ENCODE data around the gene ACAA1. TPM values are rescaled to one million over a fixed set of nuclear protein-coding genes. Genes with fewer than 3 reads are reported as not detected.

The ACAA1 gene
- total RNA-seq, 1 experiment from 2014 or later: 76.4 TPM

DNA sequence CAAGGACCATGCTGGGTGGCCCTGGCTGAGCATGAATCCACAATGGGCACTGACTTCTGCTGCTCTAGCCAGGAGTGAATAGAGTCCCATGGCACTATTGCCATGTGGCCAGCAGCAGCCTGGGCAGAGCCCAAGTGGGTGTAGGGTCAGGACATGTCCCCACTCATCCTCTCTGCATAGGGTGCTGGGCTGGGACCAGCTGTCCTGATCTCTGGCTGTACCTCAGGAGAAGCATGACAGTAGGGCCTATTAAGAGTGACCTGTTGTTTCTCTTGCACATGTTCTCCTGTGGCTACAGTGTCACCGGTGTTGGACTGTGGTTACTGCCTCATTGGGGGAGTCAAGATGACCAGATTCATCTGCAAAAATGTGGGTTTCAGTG is 51.0 kb downstream of the ACAA1 start:
- ATAC-seq: peak; percentile 25
- BruUV-seq (replicated peaks): no TSS peak
- TF ChIP-seq EZH2phosphoT487 (IDR thresholded peaks at IDR 0.05; ENCODE audit: borderline replicate concordance, low read length) (no peak), EZH2 (IDR thresholded peaks at IDR 0.05; ENCODE audit: low read length, unreplicated experiment) (no peak)
- TF ChIP-seq, protein P1, sequence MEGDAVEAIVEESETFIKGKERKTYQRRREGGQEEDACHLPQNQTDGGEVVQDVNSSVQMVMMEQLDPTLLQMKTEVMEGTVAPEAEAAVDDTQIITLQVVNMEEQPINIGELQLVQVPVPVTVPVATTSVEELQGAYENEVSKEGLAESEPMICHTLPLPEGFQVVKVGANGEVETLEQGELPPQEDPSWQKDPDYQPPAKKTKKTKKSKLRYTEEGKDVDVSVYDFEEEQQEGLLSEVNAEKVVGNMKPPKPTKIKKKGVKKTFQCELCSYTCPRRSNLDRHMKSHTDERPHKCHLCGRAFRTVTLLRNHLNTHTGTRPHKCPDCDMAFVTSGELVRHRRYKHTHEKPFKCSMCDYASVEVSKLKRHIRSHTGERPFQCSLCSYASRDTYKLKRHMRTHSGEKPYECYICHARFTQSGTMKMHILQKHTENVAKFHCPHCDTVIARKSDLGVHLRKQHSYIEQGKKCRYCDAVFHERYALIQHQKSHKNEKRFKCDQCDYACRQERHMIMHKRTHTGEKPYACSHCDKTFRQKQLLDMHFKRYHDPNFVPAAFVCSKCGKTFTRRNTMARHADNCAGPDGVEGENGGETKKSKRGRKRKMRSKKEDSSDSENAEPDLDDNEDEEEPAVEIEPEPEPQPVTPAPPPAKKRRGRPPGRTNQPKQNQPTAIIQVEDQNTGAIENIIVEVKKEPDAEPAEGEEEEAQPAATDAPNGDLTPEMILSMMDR (conservative IDR thresholded peaks at IDR 0.05; ENCODE audit: low read depth, low read length): no peak

DNA sequence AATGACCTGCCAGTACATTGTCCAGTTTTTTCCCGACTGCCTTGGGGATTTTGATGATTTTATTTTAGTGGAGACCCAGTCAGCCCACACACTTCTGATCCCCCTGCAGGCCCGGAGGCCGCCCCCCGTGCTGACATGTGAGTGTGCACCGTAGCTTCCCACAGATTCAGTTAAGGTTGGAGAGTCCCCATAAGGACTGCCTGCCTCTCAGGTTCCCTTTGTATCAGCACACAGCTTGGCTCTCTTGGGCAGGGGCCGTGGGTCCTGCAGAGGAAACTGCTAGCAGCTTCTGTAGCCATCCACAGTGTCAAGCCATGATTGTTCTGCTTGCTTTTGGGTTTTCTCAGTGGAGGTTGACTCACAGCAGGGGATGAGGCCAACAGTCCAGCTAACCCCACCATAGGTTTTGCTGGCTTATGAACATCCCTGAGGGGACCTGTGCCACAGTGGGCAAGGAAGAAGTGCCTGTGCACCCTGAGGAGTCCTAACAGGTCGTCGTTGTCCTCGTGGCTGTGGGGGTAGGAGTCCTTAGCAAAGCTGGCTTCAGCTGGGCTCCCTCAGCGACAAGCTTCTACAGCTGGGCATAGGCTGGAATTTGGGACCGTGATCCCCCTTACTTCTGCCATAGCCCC is 51.5 kb downstream of the ACAA1 start:
- H2AFZ ChIP-seq (ENCODE audit: low read length): no peak overlapping the region
- CTCF ChIA-PET: no interaction called here
- ATAC-seq: peak; percentile 26

More for the DNA sequence above, 51.0 kb downstream of the ACAA1 start:
- CTCF ChIA-PET: no interaction called here
- no peak for DNase-seq
- Histone ChIP-seq H3K79me2 (ENCODE audit: low read length) (no peaks in the 10 kb centered on the region), H3K4me1 (ENCODE audit: insufficient read depth, low read length) (no peaks in the 10 kb centered on the region), H3K9ac (ENCODE audit: low read length) (no peak overlapping the region), H4K20me1 (ENCODE audit: low read length) (no peaks in the 10 kb centered on the region), H3K9me2 (replicated peaks; ENCODE audit: low read length) (no peaks in the 10 kb centered on the region), H3K4me2 (ENCODE audit: low read length) (no peak overlapping the region), H3K27ac (ENCODE audit: low read length) (no peak overlapping the region), H3K27me3 (ENCODE audit: low read length) (no peaks in the 10 kb centered on the region), H3K36me3 (ENCODE audit: low read depth, low read length) (no peaks in the 10 kb centered on the region), H3K9me3 (ENCODE audit: low read length) (no peaks in the 10 kb centered on the region), H3F3A (ENCODE audit: low read length, unreplicated experiment) (peaks cover 8% of the 10 kb centered on the region), H3K4me3 (ENCODE audit: low read length) (no peak overlapping the region), H2AFZ (ENCODE audit: low read length) (no peak overlapping the region)
- POLR2A ChIA-PET (ENCODE audit: unreplicated experiment): no interaction called here
- intact Hi-C loops (cut with micrococcal nuclease): no loop called here

More for the DNA sequence above, 51.5 kb downstream of the ACAA1 start:
- POLR2A ChIA-PET (ENCODE audit: unreplicated experiment): no interaction called here
- Histone ChIP-seq H3K9ac (ENCODE audit: low read length) (no peak overlapping the region), H3K79me2 (ENCODE audit: low read length) (no peaks in the 10 kb centered on the region), H3K27me3 (ENCODE audit: low read length) (no peaks in the 10 kb centered on the region), H3K4me2 (ENCODE audit: low read length) (no peak overlapping the region), H3F3A (ENCODE audit: low read length, unreplicated experiment) (peaks cover 8% of the 10 kb centered on the region), H3K9me2 (replicated peaks; ENCODE audit: low read length) (no peaks in the 10 kb centered on the region), H4K20me1 (ENCODE audit: low read length) (no peaks in the 10 kb centered on the region), H3K4me1 (ENCODE audit: insufficient read depth, low read length) (no peaks in the 10 kb centered on the region), H3K4me3 (ENCODE audit: low read length) (no peak overlapping the region), H3K27ac (ENCODE audit: low read length) (no peak overlapping the region), H3K36me3 (ENCODE audit: low read depth, low read length) (no peaks in the 10 kb centered on the region), H3K9me3 (ENCODE audit: low read length) (no peaks in the 10 kb centered on the region)
- BruUV-seq (replicated peaks): no TSS peak
- intact Hi-C loops (cut with micrococcal nuclease): no loop called here
- TF ChIP-seq, protein P1 (conservative IDR thresholded peaks at IDR 0.05; ENCODE audit: low read depth, low read length): no peak
- TF ChIP-seq EZH2 (IDR thresholded peaks at IDR 0.05; ENCODE audit: low read length, unreplicated experiment): no peak
- TF ChIP-seq EZH2phosphoT487 (IDR thresholded peaks at IDR 0.05; ENCODE audit: borderline replicate concordance, low read length): no peak
- DNase-seq: no peak

Data from PC-3 (cell line).